Measurements from ENCODE around the gene CMBL. TPM values are rescaled to one million over a fixed set of nuclear protein-coding genes. Genes with fewer than 3 reads are reported as not detected.
A peak's percentile ranks its signal among the peaks of the same experiment; 100 is the strongest.

CMBL gene
- total RNA-seq, 1 donor from 2014 or later = 2.2 TPM

DNA sequence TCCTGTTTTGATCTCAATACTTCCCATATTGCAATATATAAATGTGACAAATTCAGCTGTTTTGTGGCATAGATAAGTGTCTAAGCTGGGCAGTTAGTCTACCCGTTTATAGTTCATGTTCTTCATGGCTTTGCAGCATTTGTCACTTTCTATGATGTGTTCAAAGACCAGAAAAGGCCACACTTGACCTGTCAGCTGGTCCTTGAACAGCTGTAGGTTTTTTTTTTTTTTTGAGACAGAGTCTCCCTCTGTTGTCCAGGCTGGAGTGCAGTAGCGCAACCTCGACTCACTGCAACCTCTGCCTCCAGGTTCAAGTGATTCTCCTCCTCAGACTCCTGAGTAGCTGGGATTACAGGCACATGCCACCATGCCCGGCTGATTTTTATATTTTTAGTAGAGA lies 28.4 kb downstream of the CMBL start:
- DNase-seq = no peak
- no peaks in the 10 kb centered on the region for H3K36me3 Mint-ChIP-seq (ENCODE audit: unreplicated experiment)
- peaks cover 19% of the 10 kb centered on the region for H3K4me1 Mint-ChIP-seq (ENCODE audit: low read depth, unreplicated experiment)
- peaks cover 1% of the 10 kb centered on the region for H3K9me3 Mint-ChIP-seq (ENCODE audit: unreplicated experiment)
- no peak overlapping the region for H3K4me3 Mint-ChIP-seq (ENCODE audit: unreplicated experiment)
- TF ChIP-seq, protein P1, sequence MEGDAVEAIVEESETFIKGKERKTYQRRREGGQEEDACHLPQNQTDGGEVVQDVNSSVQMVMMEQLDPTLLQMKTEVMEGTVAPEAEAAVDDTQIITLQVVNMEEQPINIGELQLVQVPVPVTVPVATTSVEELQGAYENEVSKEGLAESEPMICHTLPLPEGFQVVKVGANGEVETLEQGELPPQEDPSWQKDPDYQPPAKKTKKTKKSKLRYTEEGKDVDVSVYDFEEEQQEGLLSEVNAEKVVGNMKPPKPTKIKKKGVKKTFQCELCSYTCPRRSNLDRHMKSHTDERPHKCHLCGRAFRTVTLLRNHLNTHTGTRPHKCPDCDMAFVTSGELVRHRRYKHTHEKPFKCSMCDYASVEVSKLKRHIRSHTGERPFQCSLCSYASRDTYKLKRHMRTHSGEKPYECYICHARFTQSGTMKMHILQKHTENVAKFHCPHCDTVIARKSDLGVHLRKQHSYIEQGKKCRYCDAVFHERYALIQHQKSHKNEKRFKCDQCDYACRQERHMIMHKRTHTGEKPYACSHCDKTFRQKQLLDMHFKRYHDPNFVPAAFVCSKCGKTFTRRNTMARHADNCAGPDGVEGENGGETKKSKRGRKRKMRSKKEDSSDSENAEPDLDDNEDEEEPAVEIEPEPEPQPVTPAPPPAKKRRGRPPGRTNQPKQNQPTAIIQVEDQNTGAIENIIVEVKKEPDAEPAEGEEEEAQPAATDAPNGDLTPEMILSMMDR (IDR thresholded peaks at IDR 0.05; ENCODE audit: partially characterized antibody, unreplicated experiment) = no peak
- H3K27ac Mint-ChIP-seq (ENCODE audit: unreplicated experiment) = no peak overlapping the region
- H3K27me3 Mint-ChIP-seq (ENCODE audit: unreplicated experiment) = peaks cover 5% of the 10 kb centered on the region

DNA sequence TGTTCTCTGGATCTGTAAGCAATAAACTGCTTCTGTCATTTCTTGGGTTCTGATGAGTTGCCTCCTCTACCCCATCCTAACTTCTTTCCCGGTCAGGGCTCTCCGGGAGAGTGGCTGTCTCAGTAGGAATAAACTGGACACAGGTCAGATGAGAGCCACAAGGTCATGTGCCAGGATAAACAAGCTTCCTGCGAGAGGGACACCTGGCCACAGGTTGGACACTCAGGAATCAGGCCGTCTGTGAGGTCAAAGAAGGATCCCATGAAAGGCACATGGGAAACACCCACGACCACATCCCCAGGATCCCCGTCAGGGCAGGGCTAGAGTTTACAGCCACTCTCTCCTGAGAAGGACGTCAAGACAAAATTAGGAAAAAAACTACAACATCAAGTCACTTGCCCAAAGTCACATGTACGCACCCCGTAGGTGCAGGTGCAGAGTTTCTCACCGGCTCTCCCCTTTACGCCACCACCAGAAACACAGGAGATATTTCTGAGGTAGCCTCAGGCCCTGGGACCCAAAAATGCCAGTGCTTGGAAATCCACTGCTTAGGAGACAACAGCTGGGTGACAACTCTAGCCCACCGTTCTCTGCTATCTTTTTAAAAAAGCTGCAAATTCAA lies 28.9 kb downstream of the CMBL start:
- Mint-ChIP-seq H3K27me3 (ENCODE audit: unreplicated experiment) (peaks cover 5% of the 10 kb centered on the region), H3K27ac (ENCODE audit: unreplicated experiment) (peak overlapping the region; percentile 10)
- TF ChIP-seq, protein P1 (IDR thresholded peaks at IDR 0.05; ENCODE audit: partially characterized antibody, unreplicated experiment) = no peak

DNA sequence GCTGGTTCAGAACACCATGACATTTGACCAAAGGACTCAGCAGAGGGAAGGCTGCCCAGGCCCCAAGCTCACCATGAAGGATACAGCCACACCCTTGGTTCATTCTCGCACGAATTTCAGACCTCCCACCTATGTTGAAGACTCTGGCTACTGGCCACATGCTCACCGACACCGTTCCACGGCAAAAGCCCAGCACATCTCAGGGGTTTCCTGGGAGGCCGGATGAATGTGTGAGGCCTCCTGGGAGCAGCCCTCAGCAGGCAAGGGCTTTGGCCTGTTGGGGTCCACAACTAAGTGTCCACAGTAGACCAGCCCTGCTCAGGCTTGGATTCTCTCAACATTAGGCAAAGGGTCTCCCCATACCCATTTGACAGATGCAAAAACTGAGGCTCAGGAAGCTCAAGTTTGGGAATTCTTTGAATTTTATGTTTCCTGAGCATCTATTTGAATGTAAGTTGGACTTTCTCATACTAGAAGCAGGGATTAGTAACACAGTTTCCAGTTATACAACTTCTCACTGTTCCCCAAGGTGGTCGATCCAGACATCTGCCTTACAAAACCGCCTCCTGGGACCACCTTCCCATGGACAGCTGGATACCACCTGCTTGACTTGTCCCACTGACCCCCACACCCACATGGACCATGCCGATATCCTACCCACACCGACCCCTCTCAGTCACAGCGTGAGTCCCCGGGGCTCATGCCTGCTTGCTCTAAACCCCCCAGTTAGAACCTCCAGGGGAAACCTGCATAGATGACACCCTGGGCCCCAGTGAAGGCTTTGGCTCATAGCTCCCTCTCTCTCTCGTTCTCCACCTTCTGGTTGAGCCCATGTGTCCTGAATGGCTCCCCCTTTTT lies 29.7 kb downstream of the CMBL start:
- Mint-ChIP-seq H3K9me3 (ENCODE audit: unreplicated experiment) (peaks cover 4% of the 10 kb centered on the region), H3K36me3 (ENCODE audit: unreplicated experiment) (no peaks in the 10 kb centered on the region), H3K27me3 (ENCODE audit: unreplicated experiment) (peaks cover 5% of the 10 kb centered on the region), H3K27ac (ENCODE audit: unreplicated experiment) (peak overlapping the region; percentile 10), H3K4me1 (ENCODE audit: low read depth, unreplicated experiment) (peaks cover 19% of the 10 kb centered on the region), H3K4me3 (ENCODE audit: unreplicated experiment) (no peak overlapping the region)
- DNase-seq = no peak
- TF ChIP-seq, protein P1 (IDR thresholded peaks at IDR 0.05; ENCODE audit: partially characterized antibody, unreplicated experiment) = no peak

More for the DNA sequence above, 28.9 kb downstream of the CMBL start:
- Mint-ChIP-seq H3K4me1 (ENCODE audit: low read depth, unreplicated experiment) (peaks cover 19% of the 10 kb centered on the region), H3K9me3 (ENCODE audit: unreplicated experiment) (peaks cover 3% of the 10 kb centered on the region), H3K36me3 (ENCODE audit: unreplicated experiment) (no peaks in the 10 kb centered on the region), H3K4me3 (ENCODE audit: unreplicated experiment) (no peak overlapping the region)
- DNase-seq = no peak

DNA sequence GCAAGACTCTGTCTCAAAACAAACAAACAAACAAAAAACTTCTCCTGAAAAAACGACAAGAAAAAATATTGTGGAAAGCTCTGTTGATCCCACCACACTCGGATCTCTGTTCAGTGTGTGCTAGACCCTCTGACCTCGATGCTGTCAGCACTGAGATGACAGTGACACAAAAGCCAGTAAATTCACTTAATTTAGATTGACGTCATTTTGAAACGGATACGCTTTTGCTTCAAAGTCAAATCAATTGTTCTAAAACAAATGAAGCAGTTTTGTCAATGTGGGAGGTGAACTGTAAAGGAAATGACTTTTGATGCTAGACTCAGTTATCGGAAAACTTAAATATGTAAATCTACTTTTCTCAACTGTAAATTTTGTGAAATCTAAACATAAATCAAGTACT lies 31.0 kb downstream of the CMBL start:
- H3K4me1 Mint-ChIP-seq (ENCODE audit: low read depth, unreplicated experiment) = peaks cover 26% of the 10 kb centered on the region
- H3K27me3 Mint-ChIP-seq (ENCODE audit: unreplicated experiment) = peaks cover 5% of the 10 kb centered on the region
- DNase-seq = no peak
- TF ChIP-seq, protein P1 (IDR thresholded peaks at IDR 0.05; ENCODE audit: partially characterized antibody, unreplicated experiment) = no peak
- H3K9me3 Mint-ChIP-seq (ENCODE audit: unreplicated experiment) = peaks cover 4% of the 10 kb centered on the region
- no peaks in the 10 kb centered on the region for H3K36me3 Mint-ChIP-seq (ENCODE audit: unreplicated experiment)
- H3K4me3 Mint-ChIP-seq (ENCODE audit: unreplicated experiment) = no peak overlapping the region
- no peak overlapping the region for H3K27ac Mint-ChIP-seq (ENCODE audit: unreplicated experiment)

DNA sequence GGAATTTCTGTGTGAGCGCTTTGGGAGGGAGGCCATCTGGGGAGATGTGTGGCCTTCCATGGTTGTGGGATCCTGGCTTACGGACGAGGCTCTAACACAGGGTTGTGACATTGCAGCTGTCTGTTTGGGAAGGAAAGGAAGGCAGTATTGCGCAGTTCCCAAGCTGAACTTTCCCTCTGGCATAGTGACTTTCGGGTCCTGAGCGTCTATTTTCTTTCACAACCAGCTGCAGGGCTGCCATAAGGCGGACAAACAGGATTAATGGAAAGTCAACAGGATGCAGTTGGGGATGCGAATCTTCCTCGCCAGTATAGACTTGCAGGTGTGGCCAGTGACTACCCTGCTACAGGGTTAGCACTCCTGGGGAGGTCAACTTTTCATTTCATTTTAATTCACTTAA lies 31.7 kb downstream of the CMBL start:
- peak overlapping the region; percentile 26 for H3K27ac Mint-ChIP-seq (ENCODE audit: unreplicated experiment)
- H3K4me1 Mint-ChIP-seq (ENCODE audit: low read depth, unreplicated experiment) = peaks cover 26% of the 10 kb centered on the region
- H3K36me3 Mint-ChIP-seq (ENCODE audit: unreplicated experiment) = no peaks in the 10 kb centered on the region
- peaks cover 6% of the 10 kb centered on the region for H3K9me3 Mint-ChIP-seq (ENCODE audit: unreplicated experiment)
- no peak for DNase-seq
- TF ChIP-seq, protein P1 (IDR thresholded peaks at IDR 0.05; ENCODE audit: partially characterized antibody, unreplicated experiment) = no peak
- peak overlapping the region; percentile 5 for H3K4me3 Mint-ChIP-seq (ENCODE audit: unreplicated experiment)
- H3K27me3 Mint-ChIP-seq (ENCODE audit: unreplicated experiment) = peaks cover 5% of the 10 kb centered on the region

Data from glutamatergic neuron (in vitro differentiated cells).